Measurements from ENCODE around the gene JPH3. TPM values are rescaled to one million over a fixed set of nuclear protein-coding genes. Genes with fewer than 3 reads are reported as not detected.

The JPH3 gene
- total RNA-seq, 4 donors from 2014 or later: not detected

DNA sequence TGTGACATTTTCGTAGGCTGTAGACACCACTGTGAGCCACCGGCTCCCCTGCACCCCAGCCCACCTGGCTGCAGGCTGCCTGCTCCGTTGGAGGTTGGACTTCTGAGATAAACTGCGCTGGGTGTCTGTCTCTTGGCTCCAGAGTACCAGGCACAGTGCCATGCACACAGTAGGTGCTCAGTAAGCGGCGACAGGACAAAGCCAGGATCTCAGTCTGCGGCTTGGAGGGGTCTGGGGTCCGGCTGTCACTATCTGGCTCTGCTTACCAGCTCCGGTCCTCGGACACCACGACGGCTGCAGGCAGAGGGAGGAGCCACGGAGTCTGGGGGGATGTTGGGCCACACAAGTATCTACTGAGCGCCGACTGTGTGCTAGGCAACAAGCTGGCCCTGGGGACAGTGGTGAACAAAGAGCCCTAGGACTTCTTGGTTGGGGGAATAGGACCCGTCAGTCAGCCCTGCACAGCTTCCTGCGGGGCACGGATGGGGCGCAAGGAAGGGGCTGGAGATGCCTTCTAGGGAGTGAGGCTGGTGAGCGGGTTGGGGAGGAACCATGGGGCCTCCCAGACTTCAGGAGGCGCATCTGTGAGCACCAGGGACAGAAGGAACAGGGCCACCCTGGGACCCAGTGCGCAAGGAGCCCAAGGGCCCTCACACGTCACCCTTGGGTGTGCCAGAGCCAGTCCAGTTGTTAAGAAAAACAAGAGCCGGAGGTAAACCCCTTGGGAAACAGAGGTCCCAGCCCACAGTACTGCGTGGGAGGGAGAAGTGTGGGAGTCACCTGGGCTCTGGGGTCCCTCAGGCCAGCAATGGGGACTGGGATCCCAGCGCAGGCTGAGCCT, 17.3 kb downstream of the JPH3 start:
- Histone ChIP-seq H3K9me3 (no peaks in the 10 kb centered on the region), H3K27me3 (peaks cover 19 to 30% (median 30%) of the 10 kb centered on the region in 3 donors), H3K27ac (no peak overlapping the region), H3K4me1 (no peaks in the 10 kb centered on the region), H3K4me3 (no peak overlapping the region), H3K36me3 (no peaks in the 10 kb centered on the region)
- in situ Hi-C loops (cut with MboI; ENCODE audit: low sequenced_read_pairs in 4 of 4): no loop called here
- DNase-seq (no peak), ATAC-seq (no peak)
- no peak for TF ChIP-seq POLR2A (IDR thresholded peaks at IDR 0.05)
- no peak for TF ChIP-seq CTCF (IDR thresholded peaks at IDR 0.05 in 4 of 5, conservative IDR thresholded peaks at IDR 0.05 in 1 of 5)
- intact Hi-C loops (cut with DNase I; ENCODE audit: low total_unique reads): no loop called here

DNA sequence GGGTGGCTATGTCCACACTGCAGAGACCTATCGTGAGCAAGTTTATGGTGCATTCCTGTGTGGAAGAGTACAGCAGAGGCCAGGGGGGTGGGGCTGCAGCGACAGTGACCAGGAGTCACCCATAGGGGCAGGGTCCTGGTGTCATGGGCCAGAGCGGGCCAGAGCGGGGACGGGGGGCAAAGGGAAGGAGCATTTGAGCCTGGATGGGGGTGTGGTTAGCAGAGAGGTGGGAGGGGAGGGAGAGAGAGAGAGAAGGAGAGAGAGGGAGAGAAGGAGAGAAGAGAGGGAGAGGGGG, 17.8 kb downstream of the JPH3 start:
- no peak for DNase-seq
- Histone ChIP-seq H3K36me3 (no peaks in the 10 kb centered on the region), H3K9me3 (no peaks in the 10 kb centered on the region), H3K27ac (no peak overlapping the region), H3K27me3 (peaks cover 18 to 30% (median 30%) of the 10 kb centered on the region in 3 donors), H3K4me1 (no peaks in the 10 kb centered on the region), H3K4me3 (no peak overlapping the region)
- ATAC-seq: no peak
- in situ Hi-C loops (cut with MboI; ENCODE audit: low sequenced_read_pairs in 4 of 4): no loop called here
- intact Hi-C loops (cut with DNase I; ENCODE audit: low total_unique reads): no loop called here
- TF ChIP-seq CTCF (IDR thresholded peaks at IDR 0.05 in 4 of 5, conservative IDR thresholded peaks at IDR 0.05 in 1 of 5) (no peak), POLR2A (IDR thresholded peaks at IDR 0.05) (no peak)

DNA sequence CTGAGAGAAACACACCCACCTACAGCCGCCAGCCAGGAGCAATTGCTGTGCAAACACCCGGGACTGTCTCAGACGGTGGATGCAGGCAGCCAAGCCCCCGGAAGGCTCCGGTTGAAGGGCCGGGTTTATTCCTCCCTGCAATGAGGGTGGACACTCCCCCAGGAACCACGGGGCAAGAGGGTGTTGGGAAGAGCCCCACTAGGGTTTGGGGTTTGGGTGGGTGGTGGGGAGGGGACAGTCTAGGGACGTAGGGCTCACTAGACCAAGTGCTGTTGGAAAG, 19.2 kb downstream of the JPH3 start:
- in situ Hi-C loops (cut with MboI; ENCODE audit: low sequenced_read_pairs in 4 of 4): no loop called here
- DNase-seq (no peak), ATAC-seq (no peak)
- H3K36me3 ChIP-seq: no peaks in the 10 kb centered on the region
- no peak overlapping the region for H3K4me3 ChIP-seq
- H3K27ac ChIP-seq: no peak overlapping the region
- TF ChIP-seq CTCF (IDR thresholded peaks at IDR 0.05 in 4 of 5, conservative IDR thresholded peaks at IDR 0.05 in 1 of 5) (no peak), POLR2A (IDR thresholded peaks at IDR 0.05) (no peak)
- H3K9me3 ChIP-seq: no peaks in the 10 kb centered on the region
- H3K4me1 ChIP-seq: no peaks in the 10 kb centered on the region
- intact Hi-C loops (cut with DNase I; ENCODE audit: low total_unique reads): no loop called here
- H3K27me3 ChIP-seq: peaks cover 16 to 24% (median 23%) of the 10 kb centered on the region in 3 donors

DNA sequence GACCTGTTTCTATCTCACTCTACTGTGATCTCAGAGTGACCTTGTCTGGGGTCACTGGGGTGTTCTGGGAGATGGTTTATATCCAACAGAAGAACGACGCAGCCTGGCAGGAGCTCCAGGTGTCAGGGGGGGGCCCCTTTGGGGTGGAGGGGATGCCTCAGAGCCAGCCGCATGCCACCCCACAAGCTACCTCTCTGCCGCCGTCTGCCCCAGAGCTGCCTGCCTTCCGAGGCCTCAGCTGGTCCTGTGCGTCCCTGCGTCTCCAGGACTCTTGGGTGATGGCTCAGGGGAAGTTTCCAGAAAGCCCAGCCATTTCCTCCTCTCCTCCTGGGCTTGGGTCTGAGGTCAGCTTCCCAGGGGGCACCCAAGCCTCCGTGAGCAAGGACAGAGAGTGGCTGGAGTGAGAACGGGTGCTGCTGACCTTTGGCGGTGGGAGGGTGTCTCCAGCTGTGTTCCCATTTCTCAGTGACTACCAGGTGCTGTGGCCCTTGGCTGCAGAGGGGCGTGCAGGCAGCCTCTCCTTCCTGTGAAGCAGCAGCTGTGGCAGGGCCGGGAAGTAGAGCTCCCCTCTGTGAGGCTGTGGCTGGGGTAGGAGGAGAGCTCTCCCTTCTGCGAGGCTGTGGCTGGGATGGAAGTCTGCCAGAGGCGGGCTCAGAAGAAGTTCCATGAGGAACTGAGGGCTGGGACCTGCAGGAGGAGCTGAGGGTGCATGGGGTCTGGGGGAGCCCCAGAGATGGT, 19.8 kb downstream of the JPH3 start:
- H3K36me3 ChIP-seq: no peaks in the 10 kb centered on the region
- TF ChIP-seq POLR2A (IDR thresholded peaks at IDR 0.05) (no peak), CTCF (IDR thresholded peaks at IDR 0.05 in 4 of 5, conservative IDR thresholded peaks at IDR 0.05 in 1 of 5) (no peak)
- H3K4me1 ChIP-seq: no peaks in the 10 kb centered on the region
- intact Hi-C loops (cut with DNase I; ENCODE audit: low total_unique reads) (no loop called here), in situ Hi-C loops (cut with MboI; ENCODE audit: low sequenced_read_pairs in 4 of 4) (no loop called here)
- no peak for DNase-seq
- H3K27me3 ChIP-seq: peaks cover 10 to 23% (median 18%) of the 10 kb centered on the region in 3 donors
- no peak overlapping the region for H3K4me3 ChIP-seq
- no peaks in the 10 kb centered on the region for H3K9me3 ChIP-seq
- H3K27ac ChIP-seq: no peak overlapping the region
- no peak for ATAC-seq
